GM12878 (cell line): ENCODE measurements around the gene MATN1. TPM values are rescaled to one million over a fixed set of nuclear protein-coding genes. Genes with fewer than 3 reads are reported as not detected.

Experiments used
- ATAC-seq: fragments of 200-7000 bp; cut with Tn5 transposase; 3 replicates; pipeline ENCODE4 v1.9.1; 2020; ENCODE audit warnings: mild to moderate bottlenecking, moderate library complexity
- BruUV-seq: library from RNA; stranded (reverse); fragments of 400-500 nt; replicated peaks from 2 replicates; lab custom pipeline; 2021; lab: Mats Ljungman, UMichigan
- CTCF ChIA-PET: fragments of 300-600 bp; sonication (Branson Sonifier 250); formaldehyde crosslinking; extraction: SDS; loops from one replicate; lab custom pipeline; 2021; ENCODE audit warnings: inconsistent platforms; lab: Yijun Ruan, JAX
- POLR2A ChIA-PET: fragments of 350-600 bp; formaldehyde crosslinking; extraction: SDS; loops from one replicate; lab custom pipeline; 2021; ENCODE audit warnings: inconsistent platforms; lab: Charles Lee
- RAD21 ChIA-PET: fragments of 300-600 bp; sonication (Branson Sonifier 250); formaldehyde crosslinking; loops from one replicate; lab custom pipeline; 2023; ENCODE audit warnings: antibody characterized with exemption; ENCODE audit not compliant: unreplicated experiment; lab: Charles Lee
- SMC1A ChIA-PET: fragments of 300-600 bp; sonication (Branson Sonifier 250); formaldehyde crosslinking; loops from one replicate; lab custom pipeline; 2023; ENCODE audit not compliant: unreplicated experiment, uncharacterized antibody; lab: Charles Lee
- DNase-seq: peaks from one replicate; pipeline ENCODE4 v3.0.0-alpha.2; 2011; ENCODE audit warnings: low read depth, low spot score
- FAIRE-seq: peaks from 3 replicates; lab custom pipeline; 2011; peaks lifted over from hg19 to GRCh38; lab: Jason Lieb, UNC
- H2AFZ ChIP-seq: 2 replicates; pipeline ENCODE4 v1.6.0; 2011; ENCODE audit warnings: low read depth, low read length, control low read depth; ENCODE audit not compliant: control insufficient read depth
- H3K27ac ChIP-seq: 2 replicates; pipeline ENCODE4 v1.5.1; 2011; ENCODE audit warnings: control low read depth; ENCODE audit not compliant: control insufficient read depth, insufficient read depth
- H3K27me3 ChIP-seq, 2 experiments: replicated peaks in 1 of 2; 2 replicates each; pipeline versions ENCODE4 v1.6.0 to v1.6.1; 2011; ENCODE audit warnings: low read length in 1 of 2; ENCODE audit not compliant: control insufficient read depth in 2 of 2, insufficient read depth in 2 of 2
- H3K36me3 ChIP-seq, 2 experiments: 2 replicates each; pipeline ENCODE4 v1.5.1; 2011; ENCODE audit warnings: low read length in 1 of 2; ENCODE audit not compliant: control insufficient read depth in 2 of 2, insufficient read depth in 2 of 2
- H3K4me1 ChIP-seq: 2 replicates; pipeline ENCODE4 v1.6.1; 2011; ENCODE audit warnings: mild to moderate bottlenecking, low read length, moderate library complexity, mixed read lengths; ENCODE audit not compliant: control insufficient read depth, insufficient read depth
- H3K4me2 ChIP-seq: 2 replicates; pipeline ENCODE4 v1.6.0; 2011; ENCODE audit warnings: control low read depth; ENCODE audit not compliant: control insufficient read depth, insufficient read depth
- H3K4me3 ChIP-seq: fragments of 200-600 bp; sonication (generic); 2 replicates; pipeline ENCODE4 v1.5.1; 2016
- H3K79me2 ChIP-seq: 2 replicates; pipeline ENCODE4 v1.6.0; 2011; ENCODE audit warnings: low read length; ENCODE audit not compliant: control insufficient read depth, insufficient read depth
- H3K9ac ChIP-seq: 2 replicates; pipeline ENCODE4 v1.8.0; 2011; ENCODE audit warnings: low read length, control low read depth, mixed read lengths; ENCODE audit not compliant: control insufficient read depth, insufficient read depth
- H3K9me3 ChIP-seq: replicated peaks from 3 replicates; pipeline ENCODE4 v1.5.1; 2011; ENCODE audit warnings: mild to moderate bottlenecking, low read length; ENCODE audit not compliant: control insufficient read depth, insufficient read depth
- H4K20me1 ChIP-seq: 2 replicates; pipeline ENCODE4 v1.6.0; 2011; ENCODE audit not compliant: control insufficient read depth, insufficient read depth
- CBX3 ChIP-seq: fragments of 200-600 bp; sonication (generic); IDR thresholded peaks from 2 replicates; pipeline ENCODE4 v1.6.1; 2016; ENCODE audit warnings: low read depth, borderline replicate concordance
- CREB1 ChIP-seq: IDR thresholded peaks from 2 replicates; pipeline ENCODE4 v1.6.1; 2012; ENCODE audit warnings: low read depth, mild to moderate bottlenecking, inconsistent platforms
- ETV6 ChIP-seq, 2 experiments: fragments of 450-650 bp in 1 of 2; IDR thresholded peaks in 1 of 2; conservative IDR thresholded peaks in 1 of 2; 2 replicates each; pipeline ENCODE4 v1.6.1; 2014; ENCODE audit warnings: antibody characterized with exemption in 1 of 2, borderline replicate concordance in 1 of 2, low read depth in 1 of 2, mild to moderate bottlenecking in 1 of 2, moderate library complexity in 1 of 2
- FOXM1 ChIP-seq: IDR thresholded peaks from 2 replicates; pipeline ENCODE4 v1.6.1; 2012; ENCODE audit warnings: low read depth, mild to moderate bottlenecking, inconsistent platforms, low read length, moderate library complexity
- HCFC1 ChIP-seq: fragments of 150-350 bp; IDR thresholded peaks from 2 replicates; pipeline ENCODE4 v1.6.1; 2014; ENCODE audit warnings: low read length
- LARP7 ChIP-seq: fragments of 450-650 bp; IDR thresholded peaks from 2 replicates; pipeline ENCODE4 v1.6.1; 2017; ENCODE audit warnings: mild to moderate bottlenecking
- MLLT1 ChIP-seq: fragments of 450-650 bp; IDR thresholded peaks from 2 replicates; pipeline ENCODE4 v1.6.1; 2016; ENCODE audit warnings: mild to moderate bottlenecking
- NFXL1 ChIP-seq: fragments of 450-650 bp; IDR thresholded peaks from 2 replicates; pipeline ENCODE4 v1.6.1; 2017; ENCODE audit warnings: antibody characterized with exemption, mild to moderate bottlenecking, borderline replicate concordance
- POLR2AphosphoS5 ChIP-seq: IDR thresholded peaks from 2 replicates; pipeline ENCODE4 v1.6.1; 2011; ENCODE audit warnings: mild to moderate bottlenecking, low read length, inconsistent platforms
- RFX5 ChIP-seq: IDR thresholded peaks from 2 replicates; pipeline ENCODE4 v1.6.1; 2011; ENCODE audit warnings: low read depth, low read length, improper control_type of control experiment
- SMAD5 ChIP-seq: IDR thresholded peaks from 2 replicates; pipeline ENCODE4 v1.6.1; 2016; ENCODE audit warnings: antibody characterized with exemption, low read depth
- SMARCA5 ChIP-seq: fragments of 450-650 bp; IDR thresholded peaks from 2 replicates; pipeline ENCODE4 v1.6.1; 2017; ENCODE audit warnings: mild to moderate bottlenecking
- SREBF1 ChIP-seq: IDR thresholded peaks from 2 replicates; pipeline ENCODE4 v1.6.1; 2012; ENCODE audit warnings: mild to moderate bottlenecking, low read length
- SRF ChIP-seq, 2 experiments: IDR thresholded peaks; 2 replicates each; pipeline ENCODE4 v1.6.1; 2011; ENCODE audit warnings: low read depth in 2 of 2, low read length in 2 of 2, mild to moderate bottlenecking in 1 of 2, moderate library complexity in 1 of 2
- SUPT20H ChIP-seq: IDR thresholded peaks from 2 replicates; pipeline ENCODE4 v1.6.1; 2011; ENCODE audit warnings: low read depth, mild to moderate bottlenecking, low read length, moderate library complexity, borderline replicate concordance; ENCODE audit not compliant: control insufficient read depth
- YY1 ChIP-seq: IDR thresholded peaks from 2 replicates; pipeline ENCODE4 v1.6.1; 2011; ENCODE audit warnings: low read depth, mild to moderate bottlenecking, low read length
- WGBS: methylation state at CpG from one replicate; pipeline ENCODE4 v1.1.6; 2016; ENCODE audit warnings: low lambda C conversion rate; ENCODE audit not compliant: insufficient replicate concordance, insufficient coverage; ENCODE audit errors: missing lambda C conversion rate; 5-methylcytosine and 5-hydroxymethylcytosine counted together
- in situ Hi-C: fragments of 300-500 bp; cut with MboI; formaldehyde crosslinking; loops from 9 replicates; pipeline ENCODE4 v1.14.3; 2018; ENCODE audit warnings: mixed read lengths
- intact Hi-C: fragments of 100-400 bp; cut with micrococcal nuclease; formaldehyde crosslinking; loops from one replicate; pipeline ENCODE4 v1.14.2; 2022; ENCODE audit not compliant: unreplicated experiment
- polyA plus RNA-seq, 11 experiments: library from polyadenylated mRNA; depleted of rRNA in 4 of 11; unstranded in 6 of 11; stranded (reverse) in 5 of 11; fragments of >200 nt; fragmentation: Nextera tagmentation in 4 of 11; fragmentation: Illumina TruSeq in 1 of 11; extraction: Ambion mirVana in 4 of 11; extraction: Trizol in 1 of 11; gene quantifications; 1 replicate in 1 of 11; 2 replicates in 10 of 11; pipeline versions ENCODE4 v1.2.1 to v1.2.3, GENCODE V29; 2011 to 2016; ENCODE audit warnings: inconsistent platforms in 2 of 11, missing spikeins in 2 of 11, low read depth in 1 of 11
- total RNA-seq, 4 experiments: library from RNA; depleted of rRNA in 3 of 4; stranded (reverse); fragments of >200 nt in 3 of 4; fragmentation: Illumina TruSeq in 1 of 4; extraction: Trizol in 1 of 4; gene quantifications; 2 replicates each; pipeline versions ENCODE4 v1.2.1 to v1.2.3, GENCODE V29; 2013 to 2021
- TF ChIP-seq, protein P1 (sequence below): fragments of 450-650 bp; IDR thresholded peaks from 2 replicates; pipeline ENCODE4 v1.6.1; 2016; ENCODE audit warnings: mild to moderate bottlenecking

MATN1 gene
- total and polyA plus RNA-seq, 10 of the 15 experiments (the other 5 are each of a cell fraction or from before 2014, with no cell fraction given): 0.04 to 0.50 (median 0.10) TPM; not detected in 1

DNA sequence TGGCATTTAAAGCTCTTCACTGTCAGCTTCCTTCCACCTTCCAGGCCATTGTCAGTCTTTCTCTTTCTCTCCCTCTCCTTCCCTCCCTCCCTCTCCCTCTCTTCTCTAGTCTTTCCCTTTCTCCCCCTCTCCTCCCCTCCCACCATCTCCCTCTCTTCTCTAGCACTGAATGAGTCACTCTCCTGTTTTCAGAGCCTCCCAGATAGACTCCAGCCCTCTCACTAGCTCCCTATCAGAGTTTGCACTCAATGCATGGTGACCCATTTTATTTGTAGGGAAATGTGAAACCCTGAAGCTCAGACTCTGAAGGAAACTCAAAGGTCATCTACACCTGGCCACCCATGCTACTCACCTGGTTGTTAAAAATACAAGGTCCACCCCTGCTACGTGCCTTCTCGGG lies 4.4 kb upstream of the MATN1 start:
- Histone ChIP-seq H3K36me3 (peaks cover 0 to 5% of the 10 kb centered on the region in 2 experiments; a peak in 2 of 4 replicates), H3K27me3 (no peaks in the 10 kb centered on the region), H3K4me1 (peaks cover 23% of the 10 kb centered on the region), H3K79me2 (no peaks in the 10 kb centered on the region), H3K4me3 (no peak overlapping the region), H2AFZ (no peak overlapping the region), H3K27ac (no peak overlapping the region), H4K20me1 (no peaks in the 10 kb centered on the region), H3K4me2 (no peak overlapping the region), H3K9ac (no peak overlapping the region), H3K9me3 (no peaks in the 10 kb centered on the region)
- no TSS peak for BruUV-seq
- POLR2A ChIA-PET: interaction anchor here (0.6 to 7.0 kb wide), 8 partner anchors 9 to 1499 kb away, joined by 3 to 96 read pairs (median 6); partner anchors contain the start of gene LAPTM5
- SMC1A ChIA-PET: interaction anchor here (0.8 to 21.5 kb wide), 6 partner anchors 9 to 97 kb away, joined by 3 to 556 read pairs (median 8); partner anchors contain the start of gene LAPTM5
- TF ChIP-seq YY1 (no peak), SMARCA5 (no peak), POLR2AphosphoS5 (no peak), ETV6 (conservative IDR thresholded peaks at IDR 0.05 in 1 of 2, IDR thresholded peaks at IDR 0.05 in 1 of 2; ENCODE audit: borderline replicate concordance in 1 of 2, low read depth in 1 of 2) (no peak), SMAD5 (no peak), SRF (IDR thresholded peaks at IDR 0.05; ENCODE audit: low read depth in 2 of 2, low read length in 2 of 2) (no peak), RFX5 (no peak), HCFC1 (no peak), CBX3 (no peak), NFXL1 (no peak), SREBF1 (no peak), SUPT20H (no peak), LARP7 (no peak), CREB1 (no peak), FOXM1 (no peak), MLLT1 (no peak)
- TF ChIP-seq, protein P1, sequence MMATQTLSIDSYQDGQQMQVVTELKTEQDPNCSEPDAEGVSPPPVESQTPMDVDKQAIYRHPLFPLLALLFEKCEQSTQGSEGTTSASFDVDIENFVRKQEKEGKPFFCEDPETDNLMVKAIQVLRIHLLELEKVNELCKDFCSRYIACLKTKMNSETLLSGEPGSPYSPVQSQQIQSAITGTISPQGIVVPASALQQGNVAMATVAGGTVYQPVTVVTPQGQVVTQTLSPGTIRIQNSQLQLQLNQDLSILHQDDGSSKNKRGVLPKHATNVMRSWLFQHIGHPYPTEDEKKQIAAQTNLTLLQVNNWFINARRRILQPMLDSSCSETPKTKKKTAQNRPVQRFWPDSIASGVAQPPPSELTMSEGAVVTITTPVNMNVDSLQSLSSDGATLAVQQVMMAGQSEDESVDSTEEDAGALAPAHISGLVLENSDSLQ: no peak
- FAIRE-seq (no peak), ATAC-seq (no peak), DNase-seq (no peak)
- WGBS: 85% methylated on average over 2 of the region's 2 CpGs
- RAD21 ChIA-PET: interaction anchor here (0.6 to 15.6 kb wide), 6 partner anchors 9 to 250 kb away, joined by 3 to 538 read pairs (median 22); partner anchors contain the start of gene LAPTM5
- intact Hi-C loops: no loop called here
- CTCF ChIA-PET: interaction anchor here (1.0 to 11.2 kb wide), 11 partner anchors 8 to 186 kb away, joined by 3 to 221 read pairs (median 4); no protein-coding TSS in a partner anchor
- in situ Hi-C loops: loop anchor here (10.0 kb wide), 1 partner anchor 47 kb away; no protein-coding TSS in a partner anchor
